Measurements from ENCODE around the gene CYP11A1. TPM values are rescaled to one million over a fixed set of nuclear protein-coding genes. Genes with fewer than 3 reads are reported as not detected.

CYP11A1 gene
- total and polyA plus RNA-seq, 10 of the 15 experiments (the other 5 are each of a cell fraction or from before 2014, with no cell fraction given): 0.11 to 1.2 (median 0.23) TPM; not detected in 5

DNA sequence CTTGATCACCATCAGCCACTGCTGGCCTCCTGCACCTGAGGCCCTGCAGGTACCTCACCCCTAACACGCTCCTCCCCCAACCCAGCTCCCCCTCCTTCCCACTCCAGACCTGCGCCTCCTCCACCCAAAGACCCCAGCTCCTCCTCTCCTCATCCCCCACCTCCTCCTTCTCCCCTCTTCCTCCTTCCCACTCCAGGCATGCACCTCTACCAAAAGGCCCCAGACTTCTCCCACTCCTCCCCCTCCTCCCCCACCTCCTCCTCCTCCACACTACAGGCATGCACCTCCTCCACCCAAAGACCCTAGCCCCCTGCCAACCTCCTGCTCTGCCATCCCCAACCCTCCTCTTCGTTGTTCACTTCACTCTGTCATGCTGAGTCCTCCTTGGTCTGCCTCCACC lies 42.7 kb downstream of the CYP11A1 start:
- RAD21 ChIA-PET (ENCODE audit: unreplicated experiment): no interaction called here
- Histone ChIP-seq H3K4me2 (ENCODE audit: control insufficient read depth, insufficient read depth) (no peak overlapping the region), H3K79me2 (ENCODE audit: control insufficient read depth, insufficient read depth, low read length) (no peaks in the 10 kb centered on the region), H3K4me3 (no peak overlapping the region), H3K9ac (ENCODE audit: control insufficient read depth, insufficient read depth, low read length) (no peak overlapping the region), H3K27me3 (replicated peaks in 1 of 2; ENCODE audit: control insufficient read depth in 2 of 2, insufficient read depth in 2 of 2, low read length in 1 of 2) (no peaks in the 10 kb centered on the region), H3K27ac (ENCODE audit: control insufficient read depth, insufficient read depth) (no peak overlapping the region), H3K36me3 (ENCODE audit: control insufficient read depth in 2 of 2, insufficient read depth in 2 of 2, low read length in 1 of 2) (no peaks in the 10 kb centered on the region), H2AFZ (ENCODE audit: control insufficient read depth, low read depth, low read length) (no peak overlapping the region), H3K9me3 (replicated peaks; ENCODE audit: control insufficient read depth, insufficient read depth, low read length) (no peaks in the 10 kb centered on the region), H3K4me1 (ENCODE audit: control insufficient read depth, insufficient read depth, low read length) (peaks cover 10% of the 10 kb centered on the region), H4K20me1 (ENCODE audit: control insufficient read depth, insufficient read depth) (no peaks in the 10 kb centered on the region)
- POLR2A ChIA-PET: no interaction called here
- DNase-seq (ENCODE audit: low read depth, low spot score): no peak
- no TSS peak for BruUV-seq (replicated peaks)
- TF ChIP-seq CREM (IDR thresholded peaks at IDR 0.05; ENCODE audit: low read depth) (no peak), ZNF217 (IDR thresholded peaks at IDR 0.05) (no peak)
- TF ChIP-seq, protein P1, sequence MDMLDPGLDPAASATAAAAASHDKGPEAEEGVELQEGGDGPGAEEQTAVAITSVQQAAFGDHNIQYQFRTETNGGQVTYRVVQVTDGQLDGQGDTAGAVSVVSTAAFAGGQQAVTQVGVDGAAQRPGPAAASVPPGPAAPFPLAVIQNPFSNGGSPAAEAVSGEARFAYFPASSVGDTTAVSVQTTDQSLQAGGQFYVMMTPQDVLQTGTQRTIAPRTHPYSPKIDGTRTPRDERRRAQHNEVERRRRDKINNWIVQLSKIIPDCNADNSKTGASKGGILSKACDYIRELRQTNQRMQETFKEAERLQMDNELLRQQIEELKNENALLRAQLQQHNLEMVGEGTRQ (IDR thresholded peaks at IDR 0.05; ENCODE audit: borderline replicate concordance, low read depth, low read length): no peak
- TF ChIP-seq, protein P2, sequence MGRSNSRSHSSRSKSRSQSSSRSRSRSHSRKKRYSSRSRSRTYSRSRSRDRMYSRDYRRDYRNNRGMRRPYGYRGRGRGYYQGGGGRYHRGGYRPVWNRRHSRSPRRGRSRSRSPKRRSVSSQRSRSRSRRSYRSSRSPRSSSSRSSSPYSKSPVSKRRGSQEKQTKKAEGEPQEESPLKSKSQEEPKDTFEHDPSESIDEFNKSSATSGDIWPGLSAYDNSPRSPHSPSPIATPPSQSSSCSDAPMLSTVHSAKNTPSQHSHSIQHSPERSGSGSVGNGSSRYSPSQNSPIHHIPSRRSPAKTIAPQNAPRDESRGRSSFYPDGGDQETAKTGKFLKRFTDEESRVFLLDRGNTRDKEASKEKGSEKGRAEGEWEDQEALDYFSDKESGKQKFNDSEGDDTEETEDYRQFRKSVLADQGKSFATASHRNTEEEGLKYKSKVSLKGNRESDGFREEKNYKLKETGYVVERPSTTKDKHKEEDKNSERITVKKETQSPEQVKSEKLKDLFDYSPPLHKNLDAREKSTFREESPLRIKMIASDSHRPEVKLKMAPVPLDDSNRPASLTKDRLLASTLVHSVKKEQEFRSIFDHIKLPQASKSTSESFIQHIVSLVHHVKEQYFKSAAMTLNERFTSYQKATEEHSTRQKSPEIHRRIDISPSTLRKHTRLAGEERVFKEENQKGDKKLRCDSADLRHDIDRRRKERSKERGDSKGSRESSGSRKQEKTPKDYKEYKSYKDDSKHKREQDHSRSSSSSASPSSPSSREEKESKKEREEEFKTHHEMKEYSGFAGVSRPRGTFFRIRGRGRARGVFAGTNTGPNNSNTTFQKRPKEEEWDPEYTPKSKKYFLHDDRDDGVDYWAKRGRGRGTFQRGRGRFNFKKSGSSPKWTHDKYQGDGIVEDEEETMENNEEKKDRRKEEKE (IDR thresholded peaks at IDR 0.05): no peak
- TF ChIP-seq, protein P3, sequence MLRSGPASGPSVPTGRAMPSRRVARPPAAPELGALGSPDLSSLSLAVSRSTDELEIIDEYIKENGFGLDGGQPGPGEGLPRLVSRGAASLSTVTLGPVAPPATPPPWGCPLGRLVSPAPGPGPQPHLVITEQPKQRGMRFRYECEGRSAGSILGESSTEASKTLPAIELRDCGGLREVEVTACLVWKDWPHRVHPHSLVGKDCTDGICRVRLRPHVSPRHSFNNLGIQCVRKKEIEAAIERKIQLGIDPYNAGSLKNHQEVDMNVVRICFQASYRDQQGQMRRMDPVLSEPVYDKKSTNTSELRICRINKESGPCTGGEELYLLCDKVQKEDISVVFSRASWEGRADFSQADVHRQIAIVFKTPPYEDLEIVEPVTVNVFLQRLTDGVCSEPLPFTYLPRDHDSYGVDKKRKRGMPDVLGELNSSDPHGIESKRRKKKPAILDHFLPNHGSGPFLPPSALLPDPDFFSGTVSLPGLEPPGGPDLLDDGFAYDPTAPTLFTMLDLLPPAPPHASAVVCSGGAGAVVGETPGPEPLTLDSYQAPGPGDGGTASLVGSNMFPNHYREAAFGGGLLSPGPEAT (IDR thresholded peaks at IDR 0.05; ENCODE audit: low read depth): no peak
- TF ChIP-seq, protein P4, sequence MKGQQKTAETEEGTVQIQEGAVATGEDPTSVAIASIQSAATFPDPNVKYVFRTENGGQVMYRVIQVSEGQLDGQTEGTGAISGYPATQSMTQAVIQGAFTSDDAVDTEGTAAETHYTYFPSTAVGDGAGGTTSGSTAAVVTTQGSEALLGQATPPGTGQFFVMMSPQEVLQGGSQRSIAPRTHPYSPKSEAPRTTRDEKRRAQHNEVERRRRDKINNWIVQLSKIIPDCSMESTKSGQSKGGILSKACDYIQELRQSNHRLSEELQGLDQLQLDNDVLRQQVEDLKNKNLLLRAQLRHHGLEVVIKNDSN (IDR thresholded peaks at IDR 0.05; ENCODE audit: borderline replicate concordance, extremely low read length, insufficient read depth, low read depth, low read length): no peak
- CTCF ChIA-PET: interaction anchor here (0.7 kb wide), 1 partner anchor 374 kb away, joined by 3 read pairs; no protein-coding TSS in a partner anchor
- ATAC-seq: no peak
- 0% methylated on average over 2 of the region's 3 CpGs for WGBS (ENCODE audit: insufficient coverage, insufficient replicate concordance, low lambda C conversion rate, missing lambda C conversion rate)
- SMC1A ChIA-PET (ENCODE audit: uncharacterized antibody, unreplicated experiment): no interaction called here
- intact Hi-C loops (cut with micrococcal nuclease; ENCODE audit: unreplicated experiment): no loop called here
- in situ Hi-C loops (cut with MboI): no loop called here
- no peak for FAIRE-seq
